Cardiac septum (tissue), 1 donor: ENCODE measurements around the gene CIB4. TPM values are rescaled to one million over a fixed set of nuclear protein-coding genes. Genes with fewer than 3 reads are reported as not detected.

Source experiments
- DNase-seq: peaks from one replicate; pipeline ENCODE4 v3.0.0-alpha.2; 2020; ENCODE audit warnings: low spot score
- intact Hi-C: fragments of 100-400 bp; cut with DNase I; formaldehyde crosslinking; loops from one replicate; pipeline ENCODE4 v1.14.0; 2022
- total RNA-seq: library from RNA; stranded (reverse); fragmentation: NEBNext Ultra II Directional; extraction: Animal tissue kit (Norgen Biotek cat#: 25700); gene quantifications from one replicate; pipeline ENCODE4 v1.2.1, GENCODE V29; 2021
- donor health status: DM: no; HTN: no; CAD: no.

Gene CIB4
- total RNA-seq, 1 donor from 2014 or later = not detected

DNA sequence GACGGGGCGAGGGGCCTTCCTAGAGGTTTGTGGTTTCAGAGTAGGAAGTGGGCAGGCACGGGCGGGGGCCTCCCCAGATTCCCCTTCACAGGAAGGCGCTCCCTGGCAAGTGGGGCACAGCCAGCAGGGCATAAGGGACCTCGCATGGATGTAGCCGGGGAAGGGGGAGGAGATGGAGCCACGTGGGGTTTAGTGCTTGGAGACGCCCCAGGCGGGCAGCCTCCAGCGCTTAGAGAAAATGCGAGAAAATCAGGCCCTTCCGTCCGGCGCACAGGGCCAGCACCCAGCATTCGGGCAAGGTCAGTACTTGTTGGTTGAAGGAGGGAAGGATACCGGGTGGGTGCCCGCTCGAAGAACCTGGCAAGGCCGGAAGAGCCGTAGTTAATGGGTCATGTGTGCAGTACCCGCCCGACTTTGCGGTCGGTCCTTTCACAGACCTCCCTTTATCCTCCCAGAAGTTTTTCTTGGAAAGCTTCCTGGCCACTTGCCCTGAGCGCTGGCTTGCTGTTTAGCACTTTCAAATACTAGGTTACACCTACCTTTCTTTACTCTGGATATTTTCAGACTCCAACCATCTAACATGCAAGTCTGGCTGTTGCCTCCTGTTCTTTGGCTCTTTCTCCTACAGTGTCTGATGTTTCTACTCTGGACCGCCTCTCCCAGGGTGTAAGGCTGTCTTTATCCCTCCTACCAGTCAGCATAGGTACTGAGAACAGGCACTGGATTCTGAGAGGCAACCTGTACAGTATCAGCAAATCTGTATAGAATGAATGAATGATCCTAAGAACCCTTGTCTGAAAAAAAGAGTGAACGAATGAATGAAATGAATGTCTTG is 78.1 kb downstream of the CIB4 start:
- peak; percentile 70 for DNase-seq
- intact Hi-C loops = no loop called here

DNA sequence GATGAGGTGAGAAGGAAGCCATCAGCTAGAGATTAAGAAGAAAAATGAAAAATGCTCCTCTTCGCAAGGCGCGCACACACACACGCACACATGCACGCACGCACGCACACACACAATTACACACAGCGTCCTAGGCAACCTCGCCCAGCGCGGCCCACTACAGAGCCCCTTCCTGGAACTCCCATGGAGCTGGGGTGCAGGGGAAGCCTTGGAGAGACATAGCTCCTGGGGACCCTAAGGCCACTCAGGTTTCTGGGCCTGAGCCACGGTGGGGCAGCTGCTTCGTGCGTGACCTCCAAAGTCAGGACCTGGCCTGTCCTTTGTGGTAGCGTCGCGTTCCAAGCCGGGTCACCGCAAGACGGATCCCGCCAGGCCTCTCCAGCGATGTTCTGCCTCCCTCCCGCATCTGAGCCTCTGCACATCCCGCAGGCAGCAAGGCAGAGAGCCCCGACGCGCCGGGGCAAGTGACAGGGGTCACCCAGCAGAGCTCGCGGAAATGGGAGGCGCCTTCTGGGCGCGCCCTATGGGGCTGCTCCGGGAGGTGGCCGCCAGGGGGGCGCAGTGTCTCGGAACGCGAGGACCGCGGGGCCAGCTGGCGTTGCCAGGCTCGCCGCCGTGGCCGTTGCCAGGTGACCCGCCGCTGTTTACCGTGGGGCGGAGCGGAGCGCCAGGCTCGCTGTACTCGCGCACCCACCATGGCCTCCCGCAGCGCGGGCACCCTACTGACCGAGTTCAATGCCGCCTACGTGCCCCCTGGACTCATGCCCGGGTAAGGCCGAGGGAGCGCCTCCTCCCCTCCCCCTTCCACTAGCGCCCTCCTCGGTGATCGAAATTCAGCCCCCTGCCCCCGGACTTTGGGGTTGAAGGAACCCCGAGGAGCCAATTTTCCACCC is 79.0 kb downstream of the CIB4 start:
- intact Hi-C loops = no loop called here
- DNase-seq = peak; percentile 75

GRCh38 chr2:26561376-26561775 is 79.8 kb downstream of the CIB4 start:
- intact Hi-C loops = no loop called here
- DNase-seq = no peak

- no peak for DNase-seq
- intact Hi-C loops = no loop called here
Measured at GRCh38 chr2:26560892-26561291, 80.3 kb downstream of the CIB4 start.

GRCh38 chr2:26559556-26559955 is 81.6 kb downstream of the CIB4 start:
- intact Hi-C loops = no loop called here
- DNase-seq = no peak

GRCh38 chr2:26559044-26559405 is 82.1 kb downstream of the CIB4 start:
- no peak for DNase-seq
- intact Hi-C loops = no loop called here

GRCh38 chr2:26558271-26559043 is 82.7 kb downstream of the CIB4 start:
- DNase-seq = no peak
- intact Hi-C loops = no loop called here

DNA sequence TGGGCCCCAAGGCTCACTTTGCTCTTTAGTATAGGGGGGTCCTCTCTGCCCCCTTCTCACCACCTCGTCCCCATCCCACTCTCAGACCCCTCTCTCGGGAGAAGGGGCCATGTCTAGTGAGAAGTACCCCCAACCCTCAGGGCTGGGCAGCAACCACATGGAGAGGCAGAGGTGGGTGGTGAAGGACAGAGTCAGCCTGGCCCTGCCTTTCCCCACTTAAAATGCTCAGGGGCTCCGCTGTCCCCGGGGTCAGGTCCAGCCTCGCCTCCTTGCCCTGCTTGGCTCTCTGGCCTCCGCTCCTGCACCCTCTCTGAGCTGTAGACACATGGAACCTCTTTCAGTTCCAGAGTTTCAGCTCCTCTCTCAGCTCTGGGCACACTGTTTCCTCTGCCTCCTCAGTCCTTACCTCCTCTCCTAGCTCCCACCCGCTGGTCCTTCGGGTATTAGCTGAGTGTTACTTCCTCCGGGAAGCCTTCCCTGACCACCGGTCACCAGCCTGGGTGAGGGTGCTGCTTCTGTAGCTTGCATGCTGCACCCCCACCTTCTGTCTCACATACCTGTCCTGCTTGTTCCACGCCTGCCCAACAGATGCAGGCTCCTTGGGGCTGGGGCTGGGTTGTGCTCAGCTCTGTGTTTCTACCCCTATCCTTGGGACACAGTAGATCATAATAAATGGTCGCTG is 83.8 kb downstream of the CIB4 start:
- intact Hi-C loops = no loop called here
- DNase-seq = no peak

GRCh38 chr2:26556309-26557243 is 84.6 kb downstream of the CIB4 start:
- intact Hi-C loops = no loop called here
- peak; percentile 31 for DNase-seq

- intact Hi-C loops = no loop called here
- peak; percentile 55 for DNase-seq
Measured at GRCh38 chr2:26555246-26556133, 85.7 kb downstream of the CIB4 start.

- intact Hi-C loops = no loop called here
- DNase-seq = no peak
Measured at GRCh38 chr2:26552641-26553374, 88.4 kb downstream of the CIB4 start.

GRCh38 chr2:26550276-26551015 is 90.7 kb downstream of the CIB4 start:
- DNase-seq = no peak
- intact Hi-C loops = no loop called here

DNA sequence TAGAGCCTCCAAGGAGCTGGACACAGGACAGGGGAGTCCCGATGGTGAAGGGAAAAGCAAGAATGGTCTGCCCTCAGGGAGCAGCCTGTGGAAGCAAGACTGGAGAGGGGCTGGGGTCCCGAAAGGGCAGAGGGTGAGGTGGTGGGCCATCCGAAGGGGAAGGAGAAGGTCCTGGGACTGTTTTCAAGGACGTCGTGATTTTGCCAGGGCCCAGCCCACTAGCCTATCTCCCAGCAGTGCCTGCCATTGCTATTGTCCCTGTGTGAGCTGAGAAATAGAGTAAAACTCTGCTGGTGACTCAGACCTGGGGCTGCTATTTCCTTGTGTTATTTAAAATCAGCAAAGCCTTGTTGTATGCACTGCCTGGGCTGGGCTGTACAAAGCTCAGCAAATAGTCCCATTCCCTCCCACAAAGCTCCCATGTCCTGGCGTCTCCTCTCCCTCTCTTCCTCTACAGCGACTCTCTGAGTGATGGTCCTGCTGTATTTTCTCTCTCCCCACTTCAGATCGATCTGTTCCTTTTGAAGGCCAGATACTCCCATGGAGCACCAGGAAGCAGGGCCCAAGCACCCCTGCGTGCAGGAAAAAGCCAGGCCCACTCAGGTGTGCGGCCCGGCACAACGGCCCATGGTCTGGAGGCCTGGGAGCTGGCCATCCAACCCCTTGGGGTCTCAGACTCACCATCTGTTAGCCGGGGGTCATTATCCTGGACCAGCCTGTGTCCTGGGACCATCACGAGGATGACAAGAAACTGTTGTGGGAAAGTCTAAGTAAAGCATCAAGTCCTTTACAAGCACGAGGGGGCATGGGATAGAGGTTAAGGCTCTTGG is 98.3 kb downstream of the CIB4 start:
- intact Hi-C loops = no loop called here
- peak; percentile 71 for DNase-seq

GRCh38 chr2:26542194-26542455 is 99.0 kb downstream of the CIB4 start:
- intact Hi-C loops = no loop called here

GRCh38 chr2:26541401-26542193 is 99.6 kb downstream of the CIB4 start:
- no peak for DNase-seq
- intact Hi-C loops = no loop called here

More at GRCh38 chr2:26542194-26542455, 99.0 kb downstream of the CIB4 start:
- DNase-seq = peak; percentile 29
